Fibroblast of pulmonary artery (primary cell): ENCODE results near the gene SCAMP1.
"Not testable (repeated sequence)": the region's sequence is repeated elsewhere in the genome, so short reads cannot be mapped to it uniquely, and the experiment has no call there.

Experiments
- DNase-seq: peaks from one replicate; pipeline ENCODE4 v3.0.0-alpha.2; 2010; ENCODE audit warnings: low read depth
- H3K4me3 ChIP-seq: replicated peaks from 2 replicates; pipeline ENCODE4 v1.5.1; 2011; ENCODE audit warnings: low read depth, mild to moderate bottlenecking, control low read depth, low read length, moderate library complexity
- TF ChIP-seq, protein P1 (sequence below): IDR thresholded peaks from 2 replicates; pipeline ENCODE4 v1.5.1; 2011; ENCODE audit warnings: mild to moderate bottlenecking, control low read depth, low read length, inconsistent platforms; ENCODE audit errors: missing control alignments

Gene SCAMP1

DNA sequence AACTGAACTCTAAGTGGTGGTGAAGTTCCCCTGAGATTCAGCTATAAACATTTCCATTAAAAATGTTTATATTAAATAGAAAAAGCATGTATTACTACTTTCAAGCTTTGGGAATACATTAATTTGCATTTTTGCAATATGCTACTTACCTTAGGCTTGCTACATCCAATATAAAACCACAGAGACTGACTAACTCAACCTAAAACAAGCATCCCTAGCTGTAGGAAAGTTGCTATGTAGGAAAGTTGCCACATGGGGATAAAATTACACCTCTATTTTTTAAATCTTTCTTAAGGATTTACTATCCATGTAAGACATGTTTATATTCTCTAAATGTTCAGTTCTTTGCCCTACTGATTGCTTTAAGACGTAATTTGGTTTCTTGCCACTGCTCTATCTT is 12.8 kb downstream of the SCAMP1 start:
- TF ChIP-seq, protein P1, sequence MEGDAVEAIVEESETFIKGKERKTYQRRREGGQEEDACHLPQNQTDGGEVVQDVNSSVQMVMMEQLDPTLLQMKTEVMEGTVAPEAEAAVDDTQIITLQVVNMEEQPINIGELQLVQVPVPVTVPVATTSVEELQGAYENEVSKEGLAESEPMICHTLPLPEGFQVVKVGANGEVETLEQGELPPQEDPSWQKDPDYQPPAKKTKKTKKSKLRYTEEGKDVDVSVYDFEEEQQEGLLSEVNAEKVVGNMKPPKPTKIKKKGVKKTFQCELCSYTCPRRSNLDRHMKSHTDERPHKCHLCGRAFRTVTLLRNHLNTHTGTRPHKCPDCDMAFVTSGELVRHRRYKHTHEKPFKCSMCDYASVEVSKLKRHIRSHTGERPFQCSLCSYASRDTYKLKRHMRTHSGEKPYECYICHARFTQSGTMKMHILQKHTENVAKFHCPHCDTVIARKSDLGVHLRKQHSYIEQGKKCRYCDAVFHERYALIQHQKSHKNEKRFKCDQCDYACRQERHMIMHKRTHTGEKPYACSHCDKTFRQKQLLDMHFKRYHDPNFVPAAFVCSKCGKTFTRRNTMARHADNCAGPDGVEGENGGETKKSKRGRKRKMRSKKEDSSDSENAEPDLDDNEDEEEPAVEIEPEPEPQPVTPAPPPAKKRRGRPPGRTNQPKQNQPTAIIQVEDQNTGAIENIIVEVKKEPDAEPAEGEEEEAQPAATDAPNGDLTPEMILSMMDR: no peak
- H3K4me3 ChIP-seq: no peak overlapping the region
- no peak for DNase-seq

DNA sequence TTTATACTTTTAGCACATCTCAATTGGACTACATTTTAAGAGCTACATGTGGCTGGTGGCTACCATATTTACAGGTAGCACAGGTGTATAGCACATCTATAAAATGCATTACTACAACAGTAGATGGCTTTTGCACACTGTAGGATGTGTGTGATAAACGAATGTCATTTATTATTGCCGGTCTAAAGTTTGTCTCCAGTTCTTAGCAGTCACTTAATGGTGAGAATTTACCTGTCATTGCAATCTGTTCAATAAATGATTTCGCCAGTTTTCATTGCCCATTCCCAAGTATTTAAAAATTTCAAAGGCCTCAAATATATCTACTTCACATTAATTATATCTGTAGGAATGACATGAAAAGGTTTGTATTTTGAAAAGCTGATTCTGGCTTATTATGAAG is 15.9 kb downstream of the SCAMP1 start:
- TF ChIP-seq, protein P1: no peak
- DNase-seq: no peak
- no peak overlapping the region for H3K4me3 ChIP-seq

DNA sequence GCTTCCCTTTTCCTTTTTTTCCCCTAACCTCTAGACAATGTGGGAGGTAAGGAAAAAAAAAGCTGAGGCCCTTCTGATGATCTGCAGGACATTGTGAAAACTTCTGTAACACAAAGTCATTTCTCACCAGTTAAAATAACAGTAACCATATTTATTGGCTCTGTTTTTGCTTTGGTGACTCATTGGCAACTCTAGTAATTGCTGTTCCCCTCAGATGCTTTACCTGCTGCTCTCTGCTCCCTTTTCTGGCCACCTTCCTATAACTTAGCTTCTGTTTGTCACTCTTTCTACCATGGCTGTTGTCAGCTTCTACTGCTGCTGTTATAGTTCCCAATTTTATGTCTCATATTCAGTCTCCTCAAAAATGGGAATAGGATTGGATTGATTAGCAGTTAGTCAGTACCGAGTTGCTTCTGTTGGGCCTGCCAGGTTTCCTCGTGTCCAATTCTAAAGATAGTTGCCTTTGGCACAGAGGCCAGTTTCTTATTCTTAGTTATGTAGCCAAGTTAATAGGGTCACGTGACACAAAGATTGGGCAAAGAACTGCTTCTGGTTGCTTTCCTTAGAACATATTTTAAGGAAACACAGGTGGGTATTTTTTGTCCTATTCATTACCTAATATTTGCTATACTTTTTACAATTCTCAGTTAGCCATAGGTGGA is 16.8 kb downstream of the SCAMP1 start:
- DNase-seq: peak; percentile 38
- TF ChIP-seq, protein P1: no peak
- no peak overlapping the region for H3K4me3 ChIP-seq

DNA sequence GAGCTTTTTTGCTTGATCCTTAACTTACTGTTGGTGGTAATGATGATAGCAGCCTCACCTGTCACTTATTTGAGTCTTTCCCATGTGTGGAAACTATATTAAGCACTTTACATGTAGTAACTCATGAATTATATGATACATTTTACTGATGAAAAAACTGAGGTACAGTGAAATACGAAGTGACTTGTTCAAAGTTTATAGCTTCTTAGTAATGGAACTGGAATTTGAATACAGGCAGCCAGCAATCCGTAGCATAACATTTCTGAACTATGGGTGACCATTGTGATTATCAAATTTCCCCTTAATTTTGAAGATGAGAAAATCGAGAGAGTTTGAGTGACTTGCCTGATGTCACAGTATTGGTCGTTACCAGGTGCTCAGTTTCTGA is 17.3 kb downstream of the SCAMP1 start:
- TF ChIP-seq, protein P1: no peak
- no peak overlapping the region for H3K4me3 ChIP-seq
- DNase-seq: no peak

DNA sequence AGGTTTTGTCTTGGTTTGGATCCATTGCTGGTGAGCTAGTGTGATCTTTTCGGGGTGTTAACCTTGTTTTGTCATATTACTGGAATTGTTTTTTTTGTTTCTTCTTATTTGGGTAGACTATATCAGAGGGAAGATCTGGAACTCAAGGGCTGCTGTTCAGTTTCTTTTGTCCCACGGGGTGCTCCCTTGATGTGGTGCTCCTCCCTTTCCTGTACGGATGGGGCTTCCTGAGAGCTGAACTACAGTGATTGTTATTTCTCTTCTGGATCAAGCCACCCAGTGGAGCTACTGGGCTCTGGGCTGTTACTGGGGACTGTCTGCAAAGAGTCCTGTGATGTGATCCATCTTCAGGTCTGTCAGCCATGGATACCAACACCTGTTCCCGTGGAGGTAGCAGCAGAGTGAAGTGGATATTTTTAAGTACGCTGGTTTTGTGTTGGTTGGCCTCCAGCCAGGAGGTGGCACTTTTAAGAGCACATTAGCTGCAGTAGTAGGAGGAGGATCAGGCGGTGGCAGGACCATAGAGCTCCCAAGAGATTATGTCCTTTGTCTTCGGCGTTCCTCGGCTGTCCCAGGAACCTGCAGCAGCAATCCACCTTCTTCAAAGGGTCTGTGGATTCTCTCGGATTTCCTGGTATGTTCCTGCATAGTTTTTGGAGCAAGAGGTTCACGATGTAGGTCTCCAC is 27.2 kb downstream of the SCAMP1 start:
- TF ChIP-seq, protein P1: no peak
- no peak for DNase-seq
- no peak overlapping the region for H3K4me3 ChIP-seq

DNA sequence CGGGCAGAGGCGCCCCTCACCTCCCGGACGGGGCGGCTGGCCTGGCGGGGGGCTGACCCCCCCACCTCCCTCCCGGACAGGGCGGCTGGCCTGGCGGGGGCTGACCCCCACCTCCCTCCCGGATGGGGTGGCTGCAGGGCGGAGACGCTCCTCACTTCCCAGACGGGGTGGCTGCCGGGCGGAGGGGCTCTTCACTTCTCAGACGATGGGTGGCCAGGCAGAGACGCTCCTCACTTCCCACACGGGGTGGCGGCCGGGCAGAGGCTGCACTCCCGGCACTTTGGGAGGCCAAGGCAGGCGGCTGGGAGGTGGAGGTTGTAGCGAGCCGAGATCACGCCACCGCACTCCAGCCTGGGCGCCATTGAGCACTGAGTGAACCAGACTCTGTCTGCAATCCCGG is 30.9 kb downstream of the SCAMP1 start:
- not testable (repeated sequence) for DNase-seq, H3K4me3 ChIP-seq

DNA sequence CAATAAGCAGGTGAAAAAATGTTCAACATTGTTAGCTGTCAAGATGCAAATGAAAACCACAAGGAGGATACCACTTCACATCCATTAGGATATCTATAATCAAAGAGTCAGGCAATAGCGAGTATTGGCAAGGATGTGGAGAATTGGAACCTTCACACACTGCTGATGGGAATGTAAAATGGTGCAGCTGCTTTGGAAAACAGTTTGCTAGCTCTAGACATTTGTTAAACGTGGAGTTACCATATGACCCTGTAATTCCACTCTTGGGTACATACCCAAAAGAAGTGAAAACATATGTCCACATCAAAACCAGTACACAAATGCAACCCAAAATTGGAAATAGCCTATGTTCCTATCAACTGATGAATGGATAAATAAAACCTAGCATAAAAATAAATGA is 37.4 kb downstream of the SCAMP1 start:
- DNase-seq: no peak

More for the DNA sequence above, 37.4 kb downstream of the SCAMP1 start:
- H3K4me3 ChIP-seq: no peak overlapping the region
- TF ChIP-seq, protein P1: no peak
